Endothelial cell of umbilical vein (primary cell): ENCODE results near the gene ACYP2. TPM values are rescaled to one million over a fixed set of nuclear protein-coding genes. Genes with fewer than 3 reads are reported as not detected.

Experiments
- BruUV-seq: library from RNA; stranded (reverse); fragments of 400-500 nt; replicated peaks from 2 replicates; lab custom pipeline; 2021; lab: Mats Ljungman, UMichigan
- CTCF ChIA-PET: fragments of 300-600, 350-600 bp; sonication (Branson Sonifier 250); formaldehyde crosslinking; loops from one replicate; lab custom pipeline; 2021; ENCODE audit warnings: antibody characterized with exemption, inconsistent platforms; lab: Charles Lee
- POLR2A ChIA-PET: fragments of 300-600, 350-600 bp; sonication (Branson Sonifier 250); formaldehyde crosslinking; loops from one replicate; lab custom pipeline; 2021; ENCODE audit warnings: antibody characterized with exemption, inconsistent platforms; lab: Charles Lee
- DNase-seq: peaks from one replicate; pipeline ENCODE4 v3.0.0-alpha.2; 2011; ENCODE audit warnings: low read depth, low spot score
- FAIRE-seq: peaks from 2 replicates; lab custom pipeline; 2011; peaks lifted over from hg19 to GRCh38; lab: Jason Lieb, UNC
- H2AFZ ChIP-seq: 2 replicates; pipeline ENCODE4 v1.6.0; 2012; ENCODE audit warnings: low read depth, low read length, control low read depth, inconsistent platforms
- H3K27ac ChIP-seq: 2 replicates; pipeline ENCODE4 v1.5.1; 2011; ENCODE audit warnings: low read depth, mild to moderate bottlenecking, control low read depth, low read length, moderate library complexity; ENCODE audit not compliant: insufficient read depth
- H3K27me3 ChIP-seq, 2 experiments: 2 replicates each; pipeline versions ENCODE4 v1.6.0 to v1.6.1; 2011; ENCODE audit warnings: low read length in 2 of 2, mixed read lengths in 1 of 2; ENCODE audit not compliant: control insufficient read depth in 2 of 2, insufficient read depth in 2 of 2
- H3K36me3 ChIP-seq, 2 experiments: 2 replicates in 1 of 2; 3 replicates in 1 of 2; pipeline ENCODE4 v1.5.1; 2011; ENCODE audit warnings: low read length in 2 of 2, mild to moderate bottlenecking in 1 of 2, moderate library complexity in 1 of 2; ENCODE audit not compliant: control insufficient read depth in 2 of 2, insufficient read depth in 2 of 2; ENCODE audit errors: extremely low read depth in 1 of 2
- H3K4me1 ChIP-seq: 3 replicates; pipeline ENCODE4 v1.5.1; 2011; ENCODE audit warnings: mild to moderate bottlenecking, low read length; ENCODE audit not compliant: control insufficient read depth, insufficient read depth; ENCODE audit errors: extremely low read depth
- H3K4me2 ChIP-seq: 2 replicates; pipeline ENCODE4 v1.6.1; 2011; ENCODE audit warnings: low read length, control low read depth, mixed read lengths; ENCODE audit not compliant: insufficient read depth
- H3K4me3 ChIP-seq, 3 experiments: fragments of 200-600 bp in 1 of 3; sonication (generic), shearing (Covaris generic) in 1 of 3; replicated peaks in 1 of 3; 2 replicates each; pipeline ENCODE4 v1.5.1; 2011 to 2016; ENCODE audit warnings: control low read depth in 3 of 3, low read length in 3 of 3, mild to moderate bottlenecking in 2 of 3, inconsistent platforms in 1 of 3, low read depth in 1 of 3, moderate library complexity in 1 of 3; ENCODE audit not compliant: insufficient read depth in 1 of 3
- H3K79me2 ChIP-seq: 2 replicates; pipeline ENCODE4 v1.6.0; 2012; ENCODE audit warnings: low read length, inconsistent platforms; ENCODE audit not compliant: control insufficient read depth, insufficient read depth
- H3K9ac ChIP-seq: replicated peaks from 2 replicates; pipeline ENCODE3; 2011; ENCODE audit warnings: low read length, control low read depth; ENCODE audit not compliant: insufficient read depth; ENCODE audit errors: extremely low read depth
- H3K9me1 ChIP-seq: replicated peaks from 3 replicates; pipeline ENCODE4 v1.6.0; 2011; ENCODE audit warnings: mild to moderate bottlenecking, low read length; ENCODE audit not compliant: control insufficient read depth, insufficient read depth; ENCODE audit errors: extremely low read depth
- H3K9me3 ChIP-seq: replicated peaks from 2 replicates; pipeline ENCODE4 v1.5.1; 2012; ENCODE audit warnings: low read length, inconsistent platforms; ENCODE audit not compliant: control insufficient read depth, insufficient read depth
- H4K20me1 ChIP-seq: replicated peaks from 2 replicates; pipeline ENCODE3; 2011; ENCODE audit warnings: mild to moderate bottlenecking, low read length; ENCODE audit not compliant: control insufficient read depth, insufficient read depth; ENCODE audit errors: extremely low read depth
- CTCF ChIP-seq, 2 donors: IDR thresholded peaks; 1 replicate in 1 of 2; 2 replicates in 1 of 2; pipeline ENCODE4 v1.5.1; 2011; ENCODE audit warnings: low read length in 2 of 2, mild to moderate bottlenecking in 2 of 2, moderate library complexity in 2 of 2, control low read depth in 1 of 2, inconsistent platforms in 1 of 2, low read depth in 1 of 2; ENCODE audit not compliant: insufficient read depth in 1 of 2; ENCODE audit errors: extremely low read depth in 1 of 2
- EZH2 ChIP-seq: IDR thresholded peaks from 2 replicates; pipeline ENCODE4 v1.6.1; 2012; ENCODE audit warnings: borderline replicate concordance, low read depth, mild to moderate bottlenecking, moderate library complexity, low read length, inconsistent platforms; ENCODE audit not compliant: severe bottlenecking
- FOS ChIP-seq: IDR thresholded peaks from 2 replicates; pipeline ENCODE4 v1.6.1; 2011; ENCODE audit warnings: mild to moderate bottlenecking, low read length, moderate library complexity, borderline replicate concordance; ENCODE audit not compliant: insufficient read depth
- GATA2 ChIP-seq: IDR thresholded peaks from 2 replicates; pipeline ENCODE4 v1.7.0; 2011; ENCODE audit warnings: low read depth, mild to moderate bottlenecking, moderate library complexity, mixed read lengths, low read length; ENCODE audit not compliant: insufficient read length, insufficient read depth
- JUN ChIP-seq: IDR thresholded peaks from 2 replicates; pipeline ENCODE4 v1.6.1; 2011; ENCODE audit warnings: borderline replicate concordance, low read depth; ENCODE audit not compliant: insufficient read length, insufficient read depth
- MAX ChIP-seq: IDR thresholded peaks from 2 replicates; pipeline ENCODE4 v1.6.1; 2011; ENCODE audit not compliant: insufficient read depth, insufficient read length
- MYC ChIP-seq: IDR thresholded peaks from one replicate; pipeline ENCODE4 v1.6.1; 2011; ENCODE audit warnings: mild to moderate bottlenecking, low read depth, low read length
- POLR2A ChIP-seq: IDR thresholded peaks from 2 replicates; pipeline ENCODE4 v1.6.1; 2012; ENCODE audit warnings: low read depth, mild to moderate bottlenecking, control low read depth, low read length
- POLR2AphosphoS5 ChIP-seq: IDR thresholded peaks from 2 replicates; pipeline ENCODE4 v1.6.1; 2012; ENCODE audit warnings: low read depth, mild to moderate bottlenecking, control low read depth, low read length, moderate library complexity; ENCODE audit not compliant: insufficient read depth
- dilution Hi-C: fragments of 300-500 bp; cut with MboI; formaldehyde crosslinking; loops from one replicate; pipeline ENCODE4 v1.15.0; 2019; ENCODE audit warnings: low sequenced_read_pairs; ENCODE audit not compliant: extremely low pct_ligation_motif_present
- intact Hi-C: fragments of 100-400 bp; cut with micrococcal nuclease; formaldehyde crosslinking; loops from one replicate; pipeline ENCODE4 v1.10.0; 2022
- polyA plus RNA-seq, 4 experiments: library from polyadenylated mRNA; depleted of rRNA in 3 of 4; stranded (reverse) in 3 of 4; unstranded in 1 of 4; fragments of >200 nt; gene quantifications; 2 replicates each; pipeline versions ENCODE4 v1.2.1 to v1.2.3, GENCODE V29; 2011 to 2012; ENCODE audit warnings: missing spikeins in 1 of 4
- total RNA-seq: library from RNA; stranded (reverse); gene quantifications from 2 replicates; pipeline ENCODE4 v1.2.3, GENCODE V29; 2021

ACYP2 gene
- total and polyA plus RNA-seq, 2 donors (not counting 3 experiments of a cell fraction or from before 2014, with no cell fraction given): 3.9 to 7.9 TPM

- FAIRE-seq (no peak), DNase-seq (no peak)
- no peak overlapping the region for H3K4me3 ChIP-seq
- intact Hi-C loops (no loop called here), dilution Hi-C loops (no loop called here)
- CTCF ChIA-PET: interaction anchor here (0.7 to 2.3 kb wide), 5 partner anchors 12 to 387 kb away, joined by 3 to 6 read pairs (median 3); no protein-coding TSS in a partner anchor
- no peak overlapping the region for H3K9ac ChIP-seq
- H3K9me1 ChIP-seq: no peaks in the 10 kb centered on the region
- H4K20me1 ChIP-seq: no peaks in the 10 kb centered on the region
- no TSS peak for BruUV-seq
- no peak for TF ChIP-seq FOS
- TF ChIP-seq POLR2A: no peak
- TF ChIP-seq POLR2AphosphoS5: no peak
- no peak for TF ChIP-seq MAX
- no peak for TF ChIP-seq GATA2
- no peak for TF ChIP-seq MYC
- TF ChIP-seq CTCF (IDR thresholded peaks at IDR 0.05; ENCODE audit: extremely low read depth in 1 of 2, insufficient read depth in 1 of 2, low read depth in 1 of 2, low read length in 2 of 2): no peak
- no peak for TF ChIP-seq JUN
- no peak for TF ChIP-seq EZH2
- no peak overlapping the region for H2AFZ ChIP-seq
- POLR2A ChIA-PET: no interaction called here
- H3K27me3 ChIP-seq: peaks cover 9% of the 10 kb centered on the region in 2 experiments
- no peak overlapping the region for H3K4me2 ChIP-seq
- no peak overlapping the region for H3K27ac ChIP-seq
- H3K79me2 ChIP-seq: no peaks in the 10 kb centered on the region
- H3K9me3 ChIP-seq: no peaks in the 10 kb centered on the region
- no peaks in the 10 kb centered on the region for H3K36me3 ChIP-seq
- no peaks in the 10 kb centered on the region for H3K4me1 ChIP-seq
Measured at GRCh38 chr2:54317973-54318372, 202.6 kb downstream of the ACYP2 start.
